HG03097 (cell line): ENCODE data around the gene F2RL1.
"Not testable (repeated sequence)": the region's sequence is repeated elsewhere in the genome, so short reads cannot be mapped to it uniquely, and the experiment has no call there.

Experiments
- ATAC-seq: cut with Tn5 transposase; IDR thresholded peaks from one replicate; pipeline ENCODE4 v1.9.1; 2021; ENCODE audit not compliant: unreplicated experiment, low FRiP score

The F2RL1 gene, protein sequence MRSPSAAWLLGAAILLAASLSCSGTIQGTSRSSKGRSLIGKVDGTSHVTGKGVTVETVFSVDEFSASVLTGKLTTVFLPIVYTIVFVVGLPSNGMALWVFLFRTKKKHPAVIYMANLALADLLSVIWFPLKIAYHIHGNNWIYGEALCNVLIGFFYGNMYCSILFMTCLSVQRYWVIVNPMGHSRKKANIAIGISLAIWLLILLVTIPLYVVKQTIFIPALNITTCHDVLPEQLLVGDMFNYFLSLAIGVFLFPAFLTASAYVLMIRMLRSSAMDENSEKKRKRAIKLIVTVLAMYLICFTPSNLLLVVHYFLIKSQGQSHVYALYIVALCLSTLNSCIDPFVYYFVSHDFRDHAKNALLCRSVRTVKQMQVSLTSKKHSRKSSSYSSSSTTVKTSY

DNA sequence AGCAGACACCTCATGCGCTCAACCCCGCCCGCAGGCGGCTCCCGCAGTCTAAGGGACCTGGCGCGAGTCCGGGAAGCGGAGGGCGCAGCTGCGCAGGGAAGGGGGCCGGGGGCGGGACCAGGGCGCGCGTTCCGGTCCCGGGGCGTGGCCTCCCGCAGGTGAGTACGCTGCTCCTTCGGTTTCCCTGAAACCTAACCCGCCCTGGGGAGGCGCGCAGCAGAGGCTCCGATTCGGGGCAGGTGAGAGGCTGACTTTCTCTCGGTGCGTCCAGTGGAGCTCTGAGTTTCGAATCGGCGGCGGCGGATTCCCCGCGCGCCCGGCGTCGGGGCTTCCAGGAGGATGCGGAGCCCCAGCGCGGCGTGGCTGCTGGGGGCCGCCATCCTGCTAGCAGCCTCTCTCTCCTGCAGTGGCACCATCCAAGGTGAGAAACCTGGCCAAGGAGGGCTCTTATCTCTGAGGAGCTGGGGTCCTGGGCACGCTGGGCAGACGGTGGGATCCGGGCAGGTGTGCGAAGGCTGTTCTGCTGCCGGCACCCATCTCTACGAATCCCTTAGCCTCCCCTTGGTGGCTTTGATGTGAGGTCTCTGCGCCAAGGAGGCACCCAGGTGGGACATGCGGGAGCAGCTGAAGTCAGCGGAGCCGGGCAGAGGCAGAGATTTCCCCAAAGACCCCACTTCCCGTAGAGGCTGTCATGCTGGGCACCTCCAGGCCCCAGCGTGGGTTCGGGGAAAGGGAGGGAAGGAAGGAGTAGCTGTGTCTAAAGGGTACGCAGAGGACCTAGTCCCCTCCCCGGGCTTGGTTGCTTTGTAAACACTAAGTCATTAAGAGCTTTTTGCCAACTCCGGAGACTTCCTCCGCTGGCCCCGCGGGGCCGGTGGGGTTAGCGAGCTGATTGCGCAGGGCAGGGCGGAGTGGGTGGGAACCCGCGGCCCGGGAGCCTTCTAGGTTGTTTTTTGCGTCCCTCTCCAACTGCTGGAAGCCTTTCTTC lies at the start of gene F2RL1:
F2RL1 (plus strand) TSS at position 187 of the 988 bp plus-strand sequence; CDS start at position 340, 153 bp downstream.
- ATAC-seq: no peak

DNA sequence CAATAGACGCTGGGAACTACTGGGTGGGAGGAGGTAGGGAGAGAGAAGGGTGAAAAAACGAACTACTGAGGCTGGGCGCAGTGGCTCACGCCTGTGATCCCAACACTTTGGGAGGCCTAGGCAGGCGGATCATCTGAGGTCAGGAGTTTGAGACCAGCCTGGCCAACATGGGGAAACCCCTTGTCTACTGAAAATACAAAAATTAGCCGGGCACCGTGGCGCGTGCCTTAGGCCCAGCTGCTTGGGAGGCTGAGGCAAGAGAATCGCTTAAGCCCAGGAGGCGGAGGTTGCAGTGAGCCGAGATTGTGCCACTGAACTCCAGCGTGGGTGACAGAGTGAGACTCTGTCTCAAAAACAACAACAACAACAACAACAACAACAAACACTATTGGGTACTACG lies 47.8 kb upstream of the F2RL1 start:
- ATAC-seq: not testable (repeated sequence)

DNA sequence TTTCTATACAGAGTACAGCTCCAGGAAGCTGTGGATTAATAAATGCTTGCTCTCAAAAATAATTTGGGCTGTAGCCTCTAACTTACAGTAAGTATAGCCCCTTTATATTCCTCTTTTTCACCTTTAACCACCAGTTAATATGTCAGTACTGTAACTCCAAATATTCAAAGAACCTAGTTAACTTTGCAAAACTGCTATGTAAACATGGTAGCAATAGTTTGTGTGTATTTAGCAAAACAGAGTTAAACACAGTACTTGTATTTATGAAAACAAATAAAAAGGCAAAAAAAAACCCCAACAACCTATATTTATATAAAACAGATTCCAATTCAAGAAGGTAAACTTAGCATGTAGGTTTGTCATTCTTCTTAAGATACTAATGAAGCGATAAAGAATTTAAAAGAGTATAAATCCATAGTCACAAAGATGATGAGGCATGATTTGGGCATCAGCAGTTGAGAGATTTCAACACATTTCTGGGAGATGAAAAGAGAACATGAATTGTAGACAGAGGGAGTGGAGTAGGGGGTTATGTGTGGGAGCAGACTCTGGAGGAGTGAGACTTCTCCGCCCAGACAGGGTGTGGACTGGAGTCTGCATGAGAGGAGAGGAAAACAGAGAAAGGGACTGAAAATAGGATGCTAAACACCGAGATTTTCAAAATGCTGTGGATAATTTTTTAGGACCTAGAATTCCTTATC lies 47.0 kb upstream of the F2RL1 start:
- no peak for ATAC-seq

DNA sequence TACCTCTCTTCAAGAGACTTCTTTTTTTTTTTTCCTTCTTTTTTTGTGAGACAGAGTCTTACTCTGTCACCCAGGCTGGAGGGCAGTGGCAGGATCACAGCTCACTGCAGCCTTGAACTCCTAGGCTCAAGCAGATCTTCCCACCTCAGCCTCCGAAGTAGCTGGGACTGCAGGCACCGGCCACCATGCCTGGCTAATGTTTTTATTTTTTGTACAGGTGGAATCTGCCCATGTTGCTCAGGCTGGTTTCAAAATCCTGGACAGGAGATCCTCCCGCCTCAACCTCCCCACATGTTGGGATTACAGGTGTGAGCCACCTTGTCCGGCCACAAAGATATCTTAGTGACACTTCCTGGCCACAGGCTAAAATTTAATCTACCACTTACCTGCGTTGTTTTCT lies 42.9 kb upstream of the F2RL1 start:
- no peak for ATAC-seq

DNA sequence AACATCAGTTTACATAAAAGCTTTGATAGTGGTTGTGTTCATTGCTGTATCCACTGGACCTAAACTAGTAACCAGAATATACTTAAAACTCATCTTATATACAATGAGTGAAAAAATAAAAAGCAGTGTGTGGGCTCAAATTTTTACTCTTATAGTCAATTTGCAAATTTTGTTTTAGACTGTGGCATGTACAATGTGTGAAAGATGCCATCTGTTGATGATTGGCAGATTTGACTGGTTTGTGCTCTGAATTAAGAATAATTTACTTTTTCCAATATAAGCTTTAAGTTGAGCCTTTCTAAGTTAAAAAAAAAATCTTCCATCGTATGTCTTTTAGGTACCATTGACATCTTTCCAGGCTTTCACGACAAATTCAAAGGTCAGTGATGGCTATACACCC lies 42.4 kb upstream of the F2RL1 start:
- ATAC-seq: no peak

DNA sequence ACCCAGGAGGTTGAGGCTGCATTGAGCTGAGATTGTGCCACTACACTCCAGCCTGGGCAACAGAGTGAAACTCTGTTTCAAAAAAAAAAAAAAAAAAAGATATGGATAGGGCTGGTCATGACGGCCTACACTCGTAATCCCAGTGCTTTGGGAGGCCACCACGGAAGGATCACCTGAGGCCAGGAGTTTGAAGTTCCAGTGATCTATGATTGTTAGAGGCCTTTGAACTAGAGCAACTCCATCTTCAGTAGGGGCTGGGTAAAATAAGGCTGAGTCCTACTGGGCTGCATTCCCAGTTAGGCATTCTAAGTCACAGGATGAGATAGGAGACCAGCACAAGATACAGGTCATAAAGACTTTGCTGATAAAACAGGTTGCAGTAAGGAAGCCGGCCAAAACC lies 38.2 kb upstream of the F2RL1 start:
- ATAC-seq: not testable (repeated sequence)

DNA sequence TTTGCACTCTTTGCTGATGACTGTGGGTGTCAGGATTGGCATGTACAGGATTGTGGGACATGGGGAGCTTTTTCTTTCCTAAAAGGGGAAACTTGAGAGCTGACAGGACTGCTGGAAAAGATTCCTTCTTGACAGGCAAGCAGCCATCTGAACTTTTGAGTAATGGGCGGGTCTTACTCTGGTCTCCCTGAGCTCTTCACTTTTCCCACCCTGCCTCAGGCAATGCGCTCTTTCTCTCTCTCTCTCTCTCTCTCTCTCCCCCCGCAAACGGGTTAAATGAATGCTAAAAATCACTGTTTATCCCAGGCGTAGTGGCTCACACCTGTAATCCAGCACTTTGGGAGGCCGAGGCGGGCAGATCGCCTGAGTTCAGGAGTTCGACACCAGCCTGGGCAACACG lies 37.1 kb upstream of the F2RL1 start:
- no peak for ATAC-seq

DNA sequence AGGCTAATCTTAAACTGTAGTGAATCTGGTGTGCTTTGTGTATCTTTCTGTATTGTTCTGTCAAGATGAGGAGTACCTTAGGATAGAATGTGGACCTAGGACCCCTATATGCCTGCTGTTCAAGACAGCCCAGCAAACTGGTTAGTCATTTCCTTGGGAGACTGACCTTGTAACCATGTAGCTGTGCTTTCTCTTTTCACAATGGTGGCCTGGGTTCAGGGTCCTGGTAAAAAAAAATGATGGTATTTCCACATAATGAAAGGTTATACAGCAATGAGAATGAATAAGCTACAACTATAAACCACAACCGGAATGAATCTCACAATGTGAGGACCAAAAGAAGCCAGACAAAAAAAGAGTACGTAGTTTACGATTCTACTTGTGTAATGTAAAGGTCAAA lies 36.4 kb upstream of the F2RL1 start:
- ATAC-seq: no peak

DNA sequence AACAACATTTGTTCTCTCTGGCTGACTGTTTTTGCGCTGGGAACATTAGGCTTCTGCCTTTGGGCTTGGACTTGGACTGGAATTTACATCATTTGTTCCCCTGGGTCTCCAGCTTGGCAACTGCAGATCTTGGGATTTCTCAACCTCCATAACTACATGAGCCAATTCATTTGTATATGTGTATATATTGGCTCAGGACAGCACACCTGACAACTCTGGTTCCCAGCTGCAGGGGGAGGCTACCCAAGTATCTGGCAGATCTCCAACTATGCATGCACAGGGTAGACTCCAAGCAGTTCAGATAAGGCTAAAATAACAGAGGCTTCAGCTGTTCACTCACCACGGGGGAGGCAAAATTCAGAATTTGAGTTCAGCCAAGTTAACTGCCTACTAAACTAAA lies 31.6 kb upstream of the F2RL1 start:
- ATAC-seq: no peak

DNA sequence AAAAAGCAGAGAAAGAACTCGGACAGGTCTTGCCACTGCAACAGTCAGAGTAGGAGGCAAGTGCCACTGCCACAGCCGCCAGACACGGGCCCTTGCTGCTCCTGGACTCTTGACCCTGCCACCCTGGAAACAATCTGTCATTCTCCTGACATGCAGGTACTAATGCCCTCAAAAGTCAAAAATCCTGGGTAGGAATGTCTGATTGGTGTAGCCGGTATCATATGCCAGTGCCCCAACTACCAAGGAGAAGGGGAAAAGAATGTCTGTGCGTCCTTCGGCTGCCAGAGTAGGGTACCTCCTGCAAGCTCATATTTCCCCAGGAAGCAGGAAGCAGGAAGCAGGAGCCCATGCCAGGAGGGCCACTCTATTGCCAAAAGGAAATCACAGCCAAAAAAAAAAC lies 30.5 kb upstream of the F2RL1 start:
- ATAC-seq: no peak

DNA sequence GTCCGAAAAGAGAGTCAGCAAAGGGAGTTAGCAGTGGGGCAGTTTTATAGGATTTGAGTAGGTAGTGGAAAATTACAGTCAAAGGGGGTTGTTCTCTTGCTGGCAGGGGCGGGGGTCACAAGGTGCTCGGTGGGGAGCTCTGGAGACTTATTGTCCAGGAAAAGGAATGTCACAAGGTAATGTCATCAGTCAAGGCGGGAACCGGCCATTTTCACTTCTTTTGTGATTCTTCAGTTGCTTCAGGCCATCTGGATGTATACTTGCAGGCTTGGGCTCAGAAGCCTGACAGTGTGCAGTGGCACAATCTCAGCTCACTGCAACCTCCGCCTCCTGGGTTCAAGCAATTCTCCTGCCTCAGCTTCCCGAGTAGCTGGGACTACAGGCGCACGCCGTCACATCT lies 29.6 kb upstream of the F2RL1 start:
- not testable (repeated sequence) for ATAC-seq

DNA sequence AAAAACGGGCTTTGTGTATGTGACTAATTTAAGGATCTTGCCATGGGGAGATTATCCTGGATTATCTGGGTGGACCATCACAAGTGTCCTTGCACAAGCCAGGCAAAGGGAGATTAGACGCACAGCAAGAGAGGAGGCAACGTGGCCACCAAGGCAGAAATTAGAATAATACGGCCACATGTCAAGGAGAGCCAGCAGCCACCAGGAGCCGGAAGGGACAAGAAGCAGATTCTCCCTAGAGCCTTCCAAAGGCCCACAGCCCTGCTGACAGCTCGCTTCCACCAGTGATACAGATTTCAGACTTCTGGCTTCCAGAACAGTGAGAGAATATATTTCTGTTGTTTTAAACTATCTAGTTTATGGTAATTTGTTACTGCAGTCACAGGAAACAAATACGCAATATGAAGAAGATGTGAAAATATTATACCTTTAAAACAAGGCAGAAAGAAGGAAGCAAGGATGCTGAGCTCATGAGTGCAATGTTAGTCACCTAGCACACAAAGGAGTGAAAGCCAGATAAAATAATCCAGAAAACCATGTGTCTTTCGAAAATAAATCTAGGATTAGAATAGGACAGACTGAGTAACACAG lies 28.7 kb upstream of the F2RL1 start:
- ATAC-seq: no peak

DNA sequence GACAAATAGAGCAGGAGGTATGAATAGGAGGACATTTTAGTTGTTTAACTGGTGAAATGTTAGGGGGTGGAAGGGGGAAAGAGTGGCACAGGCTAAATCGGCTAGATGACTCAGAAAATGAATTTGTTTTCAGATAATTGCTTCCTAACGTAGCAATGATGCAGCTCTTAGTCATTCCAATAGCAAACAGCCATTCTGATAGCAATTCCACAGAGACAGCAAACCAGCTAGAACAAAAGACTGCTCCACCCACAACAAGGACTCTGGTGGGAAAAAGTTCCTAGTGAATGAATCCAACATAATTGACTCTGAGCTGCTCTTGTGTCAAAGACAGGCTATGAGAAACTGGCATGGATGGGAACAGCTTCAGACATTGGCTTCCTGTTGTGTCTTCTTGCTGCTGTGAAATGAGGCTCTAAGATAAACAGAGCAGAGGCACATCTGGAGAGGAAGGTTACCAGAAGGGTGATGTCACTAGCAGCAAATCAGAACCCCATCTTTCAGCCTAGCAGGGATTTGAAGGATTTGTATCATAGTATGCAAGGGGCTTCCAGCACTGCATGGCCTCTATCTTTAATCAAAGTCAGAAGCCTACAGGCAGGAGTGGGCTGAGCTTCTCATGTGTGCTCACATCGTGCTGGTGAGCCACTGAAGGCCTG lies 28.1 kb upstream of the F2RL1 start:
- no peak for ATAC-seq

DNA sequence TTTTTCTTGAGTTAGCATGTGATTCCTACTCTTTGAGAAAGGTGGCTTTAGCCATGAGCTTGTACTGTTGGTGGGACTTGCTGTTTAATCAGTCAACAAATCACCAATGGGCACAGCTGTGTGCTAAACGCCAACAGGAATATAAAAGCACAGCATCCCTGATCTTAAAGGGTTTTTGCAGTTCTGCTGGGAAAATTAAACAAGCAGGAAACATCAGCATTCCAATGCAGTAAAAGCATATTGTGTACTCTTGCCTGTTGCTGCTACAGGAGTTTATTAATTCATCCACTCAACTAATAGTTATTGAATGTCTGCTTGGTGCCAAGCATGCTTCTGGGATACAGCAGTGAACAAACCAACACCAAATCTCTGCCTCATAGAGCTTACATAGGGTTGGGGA lies 27.4 kb upstream of the F2RL1 start:
- no peak for ATAC-seq

DNA sequence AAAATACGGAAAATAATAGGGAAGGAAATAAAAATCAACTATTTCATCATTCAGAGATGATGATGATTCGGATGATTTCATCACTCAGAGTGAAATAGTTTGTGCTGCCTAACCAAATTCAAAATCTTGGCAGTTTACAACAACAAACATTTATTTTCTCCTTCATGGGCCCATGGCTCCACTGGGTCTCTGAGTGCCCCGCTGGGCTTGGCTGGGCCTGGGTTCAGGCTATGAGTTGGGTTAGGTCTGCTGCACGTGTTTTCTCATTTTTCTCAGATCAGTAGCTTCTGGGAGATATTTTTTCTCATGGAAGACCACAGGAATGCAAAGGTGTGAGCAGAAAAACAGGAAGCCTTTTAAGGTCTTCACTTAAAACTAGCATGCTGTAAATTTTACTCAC lies 24.0 kb upstream of the F2RL1 start:
- ATAC-seq: no peak

DNA sequence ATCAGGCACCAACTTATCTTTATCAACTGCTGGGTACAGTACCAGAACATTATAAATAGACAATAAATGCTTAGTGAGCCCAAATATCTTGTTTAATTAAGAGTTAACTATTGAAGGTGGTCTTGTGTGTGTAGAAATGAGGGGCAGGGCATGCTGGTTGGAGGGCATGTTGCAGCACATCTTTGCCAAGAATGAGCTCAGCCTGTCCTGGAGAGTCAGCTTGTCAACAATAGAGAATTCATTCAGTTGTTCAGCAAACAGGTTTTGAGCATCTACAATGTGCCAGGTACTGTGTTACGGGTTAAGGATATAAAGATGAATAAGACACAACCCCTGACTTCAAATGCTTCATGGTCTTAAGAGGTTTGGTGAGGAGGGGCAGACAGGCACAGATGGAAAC lies 19.2 kb upstream of the F2RL1 start:
- no peak for ATAC-seq

DNA sequence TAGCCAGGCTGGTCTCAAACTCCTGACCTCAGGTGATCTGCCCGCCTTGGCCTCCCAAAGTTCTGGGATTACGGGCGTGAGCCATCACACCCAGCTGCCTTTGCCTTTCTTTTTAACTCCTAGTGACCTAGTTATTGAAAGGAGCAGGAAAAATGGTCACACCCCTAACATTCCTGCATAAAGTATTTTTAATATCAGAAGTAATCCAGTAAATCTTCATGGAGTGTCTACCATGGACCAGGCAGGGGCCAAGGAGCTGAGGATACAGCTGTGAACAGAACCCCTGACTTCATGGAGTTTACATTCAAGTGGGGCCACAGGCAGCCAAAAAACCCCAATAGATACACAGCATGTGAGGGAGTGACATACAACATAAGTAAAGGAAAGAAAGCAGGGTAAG lies 18.3 kb upstream of the F2RL1 start:
- no peak for ATAC-seq

DNA sequence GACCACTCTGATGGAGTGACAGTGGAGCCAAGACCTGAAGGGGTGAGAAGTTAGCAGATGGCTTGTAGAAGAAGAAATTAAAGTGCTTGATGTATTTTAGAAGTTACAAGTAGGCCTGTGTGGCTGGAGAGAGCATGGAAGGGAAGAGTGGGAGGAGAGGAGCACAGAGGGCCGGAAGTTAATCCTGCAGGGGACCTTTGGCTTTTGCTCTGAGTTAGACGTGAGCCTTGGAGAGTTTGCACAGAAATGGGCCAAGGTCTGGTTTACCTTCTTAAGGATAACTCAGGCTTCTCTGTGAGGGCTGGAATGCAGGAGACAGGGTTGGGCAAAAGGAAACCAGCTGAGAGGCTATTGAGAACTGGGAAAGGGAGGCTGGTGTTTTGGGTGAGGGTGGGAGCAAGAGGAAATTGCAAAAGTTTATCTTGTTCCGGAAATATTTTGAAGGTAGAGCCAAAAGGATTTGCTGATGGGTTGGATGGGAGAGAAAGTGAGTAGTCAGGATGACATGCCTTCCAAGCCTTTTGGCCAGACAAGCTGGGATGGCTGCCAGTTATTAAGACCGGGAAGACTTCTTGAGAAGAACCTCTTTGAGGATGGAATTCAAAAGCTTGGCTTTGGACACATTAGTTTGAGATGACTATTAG lies 17.5 kb upstream of the F2RL1 start:
- no peak for ATAC-seq

DNA sequence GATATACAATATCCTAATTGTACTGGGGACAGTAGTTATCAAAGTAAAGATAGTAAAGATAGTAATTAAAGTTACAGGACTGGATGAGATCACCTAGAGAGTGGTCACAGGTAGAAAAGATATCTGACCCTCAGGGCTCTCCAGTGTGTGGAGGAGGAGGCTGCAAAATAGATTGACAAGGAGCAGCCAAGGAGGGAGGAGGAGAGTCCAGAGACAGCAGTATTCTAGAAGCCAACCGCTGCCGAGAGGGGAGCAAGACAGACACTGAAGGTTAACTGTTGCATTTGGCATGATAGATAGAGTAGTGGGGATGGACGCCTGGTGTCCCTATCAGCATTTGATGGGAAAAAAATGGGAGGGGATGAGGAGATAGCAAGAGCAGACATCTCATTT lies 17.0 kb upstream of the F2RL1 start:
- ATAC-seq: no peak

DNA sequence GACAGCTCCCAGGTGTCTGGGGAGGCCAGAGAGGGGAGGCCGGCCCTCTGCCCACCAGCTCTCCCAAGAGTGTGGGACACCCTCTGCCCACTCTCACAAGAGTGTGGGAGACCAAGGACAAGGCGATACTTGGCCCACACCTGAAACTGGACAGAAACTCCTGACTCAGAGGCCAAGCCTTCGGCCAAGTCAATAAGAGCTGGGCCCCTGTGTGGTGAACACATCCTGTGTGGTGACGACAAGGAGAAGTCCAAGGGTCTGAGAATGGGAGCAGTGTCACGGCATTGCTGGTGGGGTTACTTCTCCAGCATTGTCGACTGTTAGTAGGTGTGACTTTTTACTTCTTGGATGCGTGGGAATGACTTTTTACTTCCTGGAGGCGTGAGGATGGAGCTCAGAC lies 14.6 kb upstream of the F2RL1 start:
- no peak for ATAC-seq
